Activated CD4-positive, alpha-beta T cell treated with anti-CD3 and anti-CD28 coated beads, Interleukin-2, amount 10 ng/mL, durations not matched to agents 7 days and 5 days (primary cell): ENCODE measurements around the gene KCNC4. TPM values are rescaled to one million over a fixed set of nuclear protein-coding genes. Genes with fewer than 3 reads are reported as not detected.

Source experiments
- CTCF ChIA-PET: fragments of 350-600 bp; sonication (Branson Sonifier 250); formaldehyde crosslinking; loops from one replicate; lab custom pipeline; 2021; ENCODE audit warnings: antibody characterized with exemption; lab: Charles Lee
- POLR2A ChIA-PET: fragments of 350-600 bp; sonication (Branson Sonifier 250); formaldehyde crosslinking; loops from one replicate; lab custom pipeline; 2021; ENCODE audit warnings: antibody characterized with exemption; lab: Charles Lee
- DNase-seq: peaks from one replicate; pipeline ENCODE4 v3.0.0-alpha.2; 2020
- H3K27ac Mint-ChIP-seq: one replicate; pipeline ENCODE4 v1.8.0; 2021; ENCODE audit warnings: mild to moderate bottlenecking, moderate library complexity, mixed read lengths
- H3K27me3 Mint-ChIP-seq: one replicate; pipeline ENCODE4 v1.8.0; 2021; ENCODE audit warnings: mixed read lengths
- H3K36me3 Mint-ChIP-seq: one replicate; pipeline ENCODE4 v1.8.0; 2021; ENCODE audit warnings: low read depth, mixed read lengths
- H3K4me1 Mint-ChIP-seq: one replicate; pipeline ENCODE4 v1.8.0; 2021; ENCODE audit warnings: mixed read lengths
- H3K4me3 Mint-ChIP-seq: one replicate; pipeline ENCODE4 v1.8.0; 2021; ENCODE audit warnings: mild to moderate bottlenecking, moderate library complexity, mixed read lengths
- H3K9me3 Mint-ChIP-seq: one replicate; pipeline ENCODE4 v1.8.0; 2021; ENCODE audit warnings: mixed read lengths
- total RNA-seq, 2 experiments: library from RNA; stranded (reverse); gene quantifications; one replicate each; pipeline ENCODE4 v1.2.3, GENCODE V29; 2021

The KCNC4 gene
- total RNA-seq, 2 experiments from 2014 or later: 7.1 to 8.2 TPM

DNA sequence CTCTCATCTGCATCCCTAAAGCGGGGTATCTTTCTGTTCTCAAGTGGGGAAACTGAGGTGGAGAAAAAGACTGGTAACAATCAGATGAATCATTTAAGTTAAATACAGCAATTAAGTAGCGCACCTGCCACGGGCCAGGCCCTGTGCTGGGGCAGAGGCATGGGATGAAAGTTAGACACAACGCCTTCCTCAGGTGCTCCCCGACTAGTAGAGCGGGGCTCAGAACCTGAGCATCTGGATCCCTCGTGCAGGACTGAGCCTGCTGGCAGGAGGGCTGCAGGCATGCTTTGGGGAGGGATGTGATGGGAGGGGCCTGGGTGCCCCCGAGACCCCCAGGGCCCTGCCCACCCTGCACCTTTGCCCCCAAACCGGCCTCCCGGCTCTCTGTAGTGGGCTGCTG is 14.9 kb upstream of the KCNC4 start:
- no peaks in the 10 kb centered on the region for H3K9me3 Mint-ChIP-seq
- no peak for DNase-seq
- H3K27me3 Mint-ChIP-seq: no peaks in the 10 kb centered on the region
- ChIA-PET POLR2A (no interaction called here), CTCF (no interaction called here)
- H3K4me3 Mint-ChIP-seq: no peak overlapping the region
- H3K27ac Mint-ChIP-seq: no peak overlapping the region
- H3K4me1 Mint-ChIP-seq: no peaks in the 10 kb centered on the region
- no peaks in the 10 kb centered on the region for H3K36me3 Mint-ChIP-seq

GRCh38 chr1:110196917-110197765 is 13.0 kb upstream of the KCNC4 start:
- H3K36me3 Mint-ChIP-seq: no peaks in the 10 kb centered on the region
- H3K9me3 Mint-ChIP-seq: no peaks in the 10 kb centered on the region
- ChIA-PET CTCF (interaction anchor here (0.6 to 3.4 kb wide), 24 partner anchors 8 to 305 kb away, joined by 3 to 20 read pairs (median 4); partner anchors contain the start of gene RBM15), POLR2A (no interaction called here)
- no peaks in the 10 kb centered on the region for H3K27me3 Mint-ChIP-seq
- no peaks in the 10 kb centered on the region for H3K4me1 Mint-ChIP-seq
- no peak overlapping the region for H3K27ac Mint-ChIP-seq
- H3K4me3 Mint-ChIP-seq: no peak overlapping the region
- peak; percentile 75 for DNase-seq

GRCh38 chr1:110197905-110198629 is 12.0 kb upstream of the KCNC4 start:
- Mint-ChIP-seq H3K4me1 (peaks cover 3% of the 10 kb centered on the region), H3K27ac (no peak overlapping the region), H3K4me3 (no peak overlapping the region), H3K27me3 (no peaks in the 10 kb centered on the region), H3K9me3 (no peaks in the 10 kb centered on the region), H3K36me3 (no peaks in the 10 kb centered on the region)
- ChIA-PET POLR2A (no interaction called here), CTCF (interaction anchor here (0.8 to 3.4 kb wide), 9 partner anchors 10 to 298 kb away, joined by 3 to 20 read pairs (median 4); no protein-coding TSS in a partner anchor)
- DNase-seq: no peak

GRCh38 chr1:110198746-110199145 is 11.4 kb upstream of the KCNC4 start:
- Mint-ChIP-seq H3K4me1 (peaks cover 10% of the 10 kb centered on the region), H3K9me3 (no peaks in the 10 kb centered on the region), H3K27ac (no peak overlapping the region), H3K27me3 (no peaks in the 10 kb centered on the region), H3K4me3 (no peak overlapping the region), H3K36me3 (no peaks in the 10 kb centered on the region)
- ChIA-PET POLR2A (no interaction called here), CTCF (interaction anchor here (1.2 to 3.4 kb wide), 2 partner anchors 9 to 261 kb away, joined by 3 to 20 read pairs; no protein-coding TSS in a partner anchor)
- DNase-seq: no peak

DNA sequence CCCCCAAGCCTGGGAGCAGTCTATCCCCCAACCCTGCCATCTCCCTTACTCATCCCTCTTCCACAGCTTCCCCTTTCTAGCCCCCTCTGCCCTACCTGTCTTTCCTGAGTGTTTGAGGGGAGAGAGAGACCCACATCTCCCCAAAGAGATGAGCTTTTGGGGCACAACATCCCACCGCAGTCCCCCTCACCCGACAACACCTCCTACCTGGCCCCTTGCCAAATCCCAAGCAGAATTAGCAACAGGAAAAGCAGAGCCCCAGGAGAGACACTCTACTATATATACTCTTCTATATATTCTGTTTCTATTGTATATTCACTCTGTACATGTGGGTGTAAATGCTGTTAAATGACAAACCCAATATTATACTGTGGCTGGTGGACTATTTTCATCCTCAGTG is 9.9 kb upstream of the KCNC4 start:
- Mint-ChIP-seq H3K27me3 (no peaks in the 10 kb centered on the region), H3K9me3 (no peaks in the 10 kb centered on the region), H3K4me1 (peaks cover 16% of the 10 kb centered on the region), H3K27ac (no peak overlapping the region), H3K4me3 (no peak overlapping the region), H3K36me3 (no peaks in the 10 kb centered on the region)
- ChIA-PET POLR2A (no interaction called here), CTCF (interaction anchor here (1.6 to 5.7 kb wide), 2 partner anchors 113 to 296 kb away, joined by 6 to 44 read pairs; no protein-coding TSS in a partner anchor)
- DNase-seq: no peak

DNA sequence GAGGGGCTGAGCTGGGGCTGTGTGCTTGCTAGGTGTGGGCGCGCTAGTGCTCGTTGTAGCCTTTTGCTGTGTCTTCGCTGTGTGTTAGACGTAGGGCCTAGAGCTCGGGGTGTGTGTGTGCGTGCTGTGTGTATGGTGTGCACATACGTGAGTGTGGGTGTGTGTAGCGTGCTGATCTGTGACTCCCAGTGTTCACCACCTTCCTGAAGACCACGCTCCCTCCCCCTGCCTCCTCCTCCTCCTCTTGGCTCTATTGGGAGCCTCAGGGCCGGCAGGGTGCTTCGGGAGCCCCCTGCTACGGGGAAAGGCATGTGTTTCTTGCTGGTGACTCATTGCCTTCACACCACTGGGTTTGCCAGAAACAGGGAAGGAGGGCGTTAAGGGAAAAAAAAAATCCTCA is 9.4 kb upstream of the KCNC4 start:
- H3K36me3 Mint-ChIP-seq: no peaks in the 10 kb centered on the region
- H3K4me3 Mint-ChIP-seq: no peak overlapping the region
- no peaks in the 10 kb centered on the region for H3K9me3 Mint-ChIP-seq
- H3K4me1 Mint-ChIP-seq: peaks cover 16% of the 10 kb centered on the region
- H3K27ac Mint-ChIP-seq: no peak overlapping the region
- no peaks in the 10 kb centered on the region for H3K27me3 Mint-ChIP-seq
- no peak for DNase-seq
- ChIA-PET CTCF (interaction anchor here (1.4 to 5.7 kb wide), 3 partner anchors 112 to 296 kb away, joined by 6 to 44 read pairs (median 6); no protein-coding TSS in a partner anchor), POLR2A (no interaction called here)

GRCh38 chr1:110201157-110201825 is 8.8 kb upstream of the KCNC4 start:
- H3K27ac Mint-ChIP-seq: no peak overlapping the region
- CTCF ChIA-PET: interaction anchor here (0.7 to 5.7 kb wide), 4 partner anchors 99 to 295 kb away, joined by 3 to 44 read pairs (median 6); no protein-coding TSS in a partner anchor
- no peaks in the 10 kb centered on the region for H3K36me3 Mint-ChIP-seq
- H3K4me3 Mint-ChIP-seq: no peak overlapping the region
- no peaks in the 10 kb centered on the region for H3K27me3 Mint-ChIP-seq
- peaks cover 16% of the 10 kb centered on the region for H3K4me1 Mint-ChIP-seq
- POLR2A ChIA-PET: no interaction called here
- no peaks in the 10 kb centered on the region for H3K9me3 Mint-ChIP-seq
- no peak for DNase-seq

DNA sequence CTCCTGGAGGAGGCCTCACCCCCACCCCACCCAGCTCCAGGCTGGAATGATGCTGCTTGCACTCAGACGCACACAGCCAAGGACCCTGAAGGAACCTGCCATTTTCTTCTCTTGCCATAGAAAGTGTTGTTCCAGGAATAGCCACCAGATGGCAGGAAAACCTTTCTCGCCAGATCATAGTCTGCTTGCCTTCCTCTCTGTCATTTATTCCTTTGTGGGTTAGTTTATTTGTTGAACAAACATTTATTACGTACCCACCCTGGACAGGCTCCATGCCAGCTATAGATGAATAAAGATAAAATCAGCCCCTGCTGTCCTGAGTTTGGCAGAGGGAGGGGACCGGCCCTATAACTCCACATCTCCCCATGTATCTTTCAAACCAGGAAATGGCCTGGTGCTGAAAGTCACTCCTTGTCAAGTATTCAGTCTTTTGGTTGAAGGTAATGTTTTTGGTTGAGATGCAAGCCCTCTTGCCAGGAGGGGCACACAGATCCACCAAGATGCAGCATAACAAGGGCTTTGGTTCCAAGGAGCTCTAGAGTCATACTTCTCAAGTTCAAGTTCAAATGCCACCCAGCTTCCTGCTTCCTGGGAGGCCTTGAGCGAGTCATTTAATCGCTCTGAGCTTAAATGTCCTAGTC is 7.0 kb upstream of the KCNC4 start:
- no peaks in the 10 kb centered on the region for H3K9me3 Mint-ChIP-seq
- H3K4me3 Mint-ChIP-seq: no peak overlapping the region

DNA sequence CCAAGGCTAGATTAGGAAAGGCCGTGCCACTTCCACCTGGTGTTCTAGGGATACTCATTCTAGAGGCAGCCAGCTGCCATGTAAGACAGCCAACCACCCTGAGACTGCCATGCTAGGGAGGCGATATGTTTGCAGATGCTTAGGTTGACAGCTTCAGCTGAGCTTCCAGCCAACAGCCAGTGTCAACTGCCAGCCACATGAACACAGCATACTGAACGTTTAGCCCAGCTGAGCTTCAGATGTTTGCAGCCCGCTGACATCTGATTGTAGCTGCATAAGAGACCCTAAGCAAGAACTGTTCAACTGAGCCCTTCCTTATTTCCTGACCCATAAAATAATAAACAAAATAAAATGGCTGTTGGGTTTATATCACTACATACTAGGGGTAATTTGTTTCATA is 5.0 kb upstream of the KCNC4 start:
- ChIA-PET CTCF (interaction anchor here (0.7 to 5.7 kb wide), 4 partner anchors 8 to 291 kb away, joined by 3 to 44 read pairs (median 22); no protein-coding TSS in a partner anchor), POLR2A (no interaction called here)
- DNase-seq: no peak
- Mint-ChIP-seq H3K36me3 (no peaks in the 10 kb centered on the region), H3K4me3 (no peak overlapping the region), H3K4me1 (peaks cover 41% of the 10 kb centered on the region), H3K27ac (no peak overlapping the region), H3K9me3 (no peaks in the 10 kb centered on the region), H3K27me3 (no peaks in the 10 kb centered on the region)

More for the DNA sequence above, 7.0 kb upstream of the KCNC4 start:
- DNase-seq: peak; percentile 85
- ChIA-PET POLR2A (interaction anchor here (0.6 kb wide), 1 partner anchor 17 kb away, joined by 3 read pairs; no protein-coding TSS in a partner anchor), CTCF (interaction anchor here (0.5 to 5.7 kb wide), 24 partner anchors 9 to 563 kb away, joined by 3 to 44 read pairs (median 5); partner anchors contain the start of gene RBM15)
- peak overlapping the region; percentile 92 for H3K27ac Mint-ChIP-seq
- no peaks in the 10 kb centered on the region for H3K36me3 Mint-ChIP-seq
- H3K4me1 Mint-ChIP-seq: peaks cover 25% of the 10 kb centered on the region
- no peaks in the 10 kb centered on the region for H3K27me3 Mint-ChIP-seq

DNA sequence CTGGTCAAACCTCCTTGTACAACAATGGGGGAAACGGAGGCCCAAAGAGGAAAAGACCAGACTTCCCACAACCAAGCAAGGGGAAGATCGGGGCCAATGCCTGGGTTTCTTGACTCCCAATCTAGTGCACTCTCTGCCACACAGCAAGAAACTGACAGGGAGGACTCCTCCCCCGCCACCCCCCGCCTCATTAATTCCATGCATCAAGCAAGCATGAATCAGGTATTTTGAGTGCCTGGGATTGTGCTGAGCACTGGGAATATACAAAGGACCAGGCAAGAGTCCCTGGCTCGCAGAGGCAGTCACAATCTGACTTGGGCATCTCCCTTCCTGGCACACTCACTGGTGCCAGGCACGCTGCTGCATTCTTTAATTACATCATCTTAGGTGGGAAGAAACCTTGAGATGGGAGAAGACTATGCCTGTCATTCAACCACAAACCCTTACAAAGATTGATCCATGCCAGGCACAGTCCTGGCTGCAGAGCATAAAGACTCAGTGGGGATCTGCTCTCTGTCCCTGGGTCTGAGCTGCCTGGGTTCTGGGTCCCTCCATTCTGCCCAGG is 4.4 kb upstream of the KCNC4 start:
- Mint-ChIP-seq H3K36me3 (no peaks in the 10 kb centered on the region), H3K9me3 (no peaks in the 10 kb centered on the region), H3K4me3 (no peak overlapping the region), H3K27me3 (no peaks in the 10 kb centered on the region), H3K27ac (no peak overlapping the region), H3K4me1 (peaks cover 41% of the 10 kb centered on the region)
- POLR2A ChIA-PET: no interaction called here
- no peak for DNase-seq
- CTCF ChIA-PET: interaction anchor here (0.6 to 6.8 kb wide), 7 partner anchors 91 to 291 kb away, joined by 4 to 73 read pairs (median 43); partner anchors contain the start of gene RBM15

DNA sequence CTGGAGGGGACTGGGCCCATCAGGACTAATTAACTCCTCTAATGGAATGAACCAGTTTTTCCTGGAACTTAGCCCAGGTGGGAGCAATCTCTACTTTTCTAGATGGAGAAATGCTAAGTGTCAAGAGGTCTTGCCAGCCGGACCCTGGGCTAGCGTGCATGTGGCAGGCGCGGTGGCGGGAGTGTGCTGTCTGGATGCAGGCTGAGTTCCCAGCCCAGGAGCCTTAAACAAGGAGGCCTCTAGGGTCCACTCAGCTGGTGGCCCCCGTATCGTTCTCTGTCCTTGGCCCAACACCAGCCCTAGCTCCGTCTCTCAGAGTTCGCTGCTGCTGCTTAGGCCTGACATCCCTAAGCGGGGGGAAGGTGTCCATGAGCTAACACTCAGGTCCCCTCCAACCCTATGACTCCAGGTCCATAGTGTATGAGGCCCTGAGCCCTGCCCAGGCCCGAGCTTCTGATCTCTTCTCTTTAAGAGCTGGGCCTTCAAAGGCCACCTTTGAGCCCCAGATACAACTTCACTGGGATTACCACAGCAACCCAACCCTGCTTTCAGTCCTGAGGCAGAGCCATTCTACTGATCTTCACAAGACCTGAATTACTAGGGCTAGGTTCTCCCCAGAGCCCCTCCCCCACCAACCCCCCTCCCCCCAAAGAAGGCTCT is 3.7 kb upstream of the KCNC4 start:
- Mint-ChIP-seq H3K4me3 (no peak overlapping the region), H3K27ac (no peak overlapping the region), H3K36me3 (no peaks in the 10 kb centered on the region), H3K27me3 (peaks cover 2% of the 10 kb centered on the region), H3K9me3 (no peaks in the 10 kb centered on the region), H3K4me1 (peaks cover 45% of the 10 kb centered on the region)
- CTCF ChIA-PET: interaction anchor here (0.6 to 6.8 kb wide), 12 partner anchors 9 to 582 kb away, joined by 3 to 73 read pairs (median 14); partner anchors contain the start of gene RBM15
- POLR2A ChIA-PET: no interaction called here
- no peak for DNase-seq
